HG03045 (cell line): ENCODE measurements around the gene TMEM51.

Source experiments
- ATAC-seq: cut with Tn5 transposase; IDR thresholded peaks from one replicate; pipeline ENCODE4 v1.9.1; 2021; ENCODE audit warnings: mild to moderate bottlenecking, moderate library complexity; ENCODE audit not compliant: unreplicated experiment

The TMEM51 gene

GRCh38 chr1:15191770-15192169, 38.2 kb downstream of the TMEM51 start:
- no peak for ATAC-seq

- ATAC-seq, result no peak
These were observed 39.5 kb downstream of the TMEM51 start for GRCh38 chr1:15192916-15193550.

- no peak for ATAC-seq
These were observed 42.0 kb downstream of the TMEM51 start for GRCh38 chr1:15195420-15196052.

GRCh38 chr1:15196069-15196468, 42.5 kb downstream of the TMEM51 start:
- ATAC-seq, result no peak

- no peak for ATAC-seq
These were observed 43.4 kb downstream of the TMEM51 start for GRCh38 chr1:15196807-15197530.

- ATAC-seq, result no peak
These were observed 44.3 kb downstream of the TMEM51 start for GRCh38 chr1:15197591-15198447.

- no peak for ATAC-seq
These were observed 45.1 kb downstream of the TMEM51 start for GRCh38 chr1:15198684-15199083.

- ATAC-seq, result no peak
These were observed 47.7 kb downstream of the TMEM51 start for GRCh38 chr1:15201221-15201620.

- no peak for ATAC-seq
These were observed 48.5 kb downstream of the TMEM51 start for GRCh38 chr1:15201849-15202551.

- no peak for ATAC-seq
These were observed 51.4 kb downstream of the TMEM51 start for GRCh38 chr1:15204931-15205330.

- no peak for ATAC-seq
These were observed 52.2 kb downstream of the TMEM51 start for GRCh38 chr1:15205586-15206346.

- ATAC-seq, result no peak
These were observed 53.0 kb downstream of the TMEM51 start for GRCh38 chr1:15206418-15207030.

- ATAC-seq, result no peak
These were observed 53.7 kb downstream of the TMEM51 start for GRCh38 chr1:15207031-15207828.

- ATAC-seq, result no peak
These were observed 54.4 kb downstream of the TMEM51 start for GRCh38 chr1:15207829-15208429.

GRCh38 chr1:15210651-15211375, 57.3 kb downstream of the TMEM51 start:
- no peak for ATAC-seq

GRCh38 chr1:15211424-15211823, 57.9 kb downstream of the TMEM51 start:
- ATAC-seq, result no peak

- no peak for ATAC-seq
These were observed 58.8 kb downstream of the TMEM51 start for GRCh38 chr1:15212216-15212953.
